ENCODE measurements around the gene SLC49A4.

- TF ChIP-seq JUND (IDR thresholded peaks at IDR 0.05) (no peak), MAX (IDR thresholded peaks at IDR 0.05; ENCODE audit: low read depth) (no peak), ELF1 (IDR thresholded peaks at IDR 0.05) (no peak), REST (IDR thresholded peaks at IDR 0.05; ENCODE audit: low read depth, low read length) (no peak), RFX5 (IDR thresholded peaks at IDR 0.05; ENCODE audit: low read length) (no peak), RAD21 (IDR thresholded peaks at IDR 0.05; ENCODE audit: low read length) (no peak), CTCF (IDR thresholded peaks at IDR 0.05) (no peak), USF2 (IDR thresholded peaks at IDR 0.05; ENCODE audit: borderline replicate concordance, low read depth, low read length) (no peak), GABPA (IDR thresholded peaks at IDR 0.05; ENCODE audit: low read depth) (no peak), EP300 (IDR thresholded peaks at IDR 0.05; ENCODE audit: borderline replicate concordance in 1 of 2, low read depth in 1 of 2, low read length in 1 of 2) (no peak), PBX3 (IDR thresholded peaks at IDR 0.05) (no peak)
Measured at GRCh38 chr3:122913539-122914100, 118.8 kb downstream of the SLC49A4 start.

All from SK-N-SH (cell line).